Measurements from ENCODE around the gene MAP3K1. TPM values are rescaled to one million over a fixed set of nuclear protein-coding genes. Genes with fewer than 3 reads are reported as not detected.

MAP3K1 gene
- total RNA-seq, 4 donors from 2014 or later = 63.7 to 92.8 (median 68.9) TPM

DNA sequence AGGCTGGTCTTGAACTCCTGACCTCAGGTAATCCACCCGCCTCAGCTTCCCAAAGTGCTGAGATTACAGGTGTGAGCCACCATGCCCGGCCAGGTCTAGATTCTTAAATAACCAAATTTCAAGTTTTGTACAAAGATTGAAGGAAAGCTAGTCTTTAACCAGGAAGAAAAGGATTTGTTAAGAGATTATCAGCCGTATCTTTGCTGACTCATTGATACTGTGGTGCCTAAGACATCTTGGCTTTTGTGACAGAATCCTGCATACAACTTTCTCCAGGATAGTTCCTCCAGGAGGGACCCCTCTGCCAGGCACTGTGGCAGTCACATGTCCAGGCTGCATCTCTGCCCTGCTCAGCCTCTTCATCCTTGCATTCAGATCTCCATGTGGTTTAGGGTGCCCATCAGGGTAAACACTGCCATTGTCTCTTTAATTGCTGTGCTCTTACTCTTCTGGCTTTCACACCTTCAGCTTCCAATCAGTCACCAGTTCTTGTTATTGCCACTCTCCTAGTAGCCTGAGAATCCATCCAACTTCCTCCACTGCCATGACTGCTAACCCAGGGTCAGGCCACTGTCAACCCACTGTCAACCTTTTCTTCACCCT lies 10.0 kb downstream of the MAP3K1 start:
- TF ChIP-seq, protein P1, sequence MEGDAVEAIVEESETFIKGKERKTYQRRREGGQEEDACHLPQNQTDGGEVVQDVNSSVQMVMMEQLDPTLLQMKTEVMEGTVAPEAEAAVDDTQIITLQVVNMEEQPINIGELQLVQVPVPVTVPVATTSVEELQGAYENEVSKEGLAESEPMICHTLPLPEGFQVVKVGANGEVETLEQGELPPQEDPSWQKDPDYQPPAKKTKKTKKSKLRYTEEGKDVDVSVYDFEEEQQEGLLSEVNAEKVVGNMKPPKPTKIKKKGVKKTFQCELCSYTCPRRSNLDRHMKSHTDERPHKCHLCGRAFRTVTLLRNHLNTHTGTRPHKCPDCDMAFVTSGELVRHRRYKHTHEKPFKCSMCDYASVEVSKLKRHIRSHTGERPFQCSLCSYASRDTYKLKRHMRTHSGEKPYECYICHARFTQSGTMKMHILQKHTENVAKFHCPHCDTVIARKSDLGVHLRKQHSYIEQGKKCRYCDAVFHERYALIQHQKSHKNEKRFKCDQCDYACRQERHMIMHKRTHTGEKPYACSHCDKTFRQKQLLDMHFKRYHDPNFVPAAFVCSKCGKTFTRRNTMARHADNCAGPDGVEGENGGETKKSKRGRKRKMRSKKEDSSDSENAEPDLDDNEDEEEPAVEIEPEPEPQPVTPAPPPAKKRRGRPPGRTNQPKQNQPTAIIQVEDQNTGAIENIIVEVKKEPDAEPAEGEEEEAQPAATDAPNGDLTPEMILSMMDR (IDR thresholded peaks at IDR 0.05) = no peak
- TF ChIP-seq POLR2A (IDR thresholded peaks at IDR 0.05) = no peak
- intact Hi-C loops (cut with DNase I; ENCODE audit: low total_unique reads) = no loop called here
- 80 to 84% methylated on average over 3 of the region's 3 CpGs for WGBS, 2 donors
- no peak for DNase-seq (ENCODE audit: low spot score in 2 of 2)
- no peak overlapping the region for H3K4me3 ChIP-seq (ENCODE audit: low read depth, poor library complexity, severe bottlenecking)

DNA sequence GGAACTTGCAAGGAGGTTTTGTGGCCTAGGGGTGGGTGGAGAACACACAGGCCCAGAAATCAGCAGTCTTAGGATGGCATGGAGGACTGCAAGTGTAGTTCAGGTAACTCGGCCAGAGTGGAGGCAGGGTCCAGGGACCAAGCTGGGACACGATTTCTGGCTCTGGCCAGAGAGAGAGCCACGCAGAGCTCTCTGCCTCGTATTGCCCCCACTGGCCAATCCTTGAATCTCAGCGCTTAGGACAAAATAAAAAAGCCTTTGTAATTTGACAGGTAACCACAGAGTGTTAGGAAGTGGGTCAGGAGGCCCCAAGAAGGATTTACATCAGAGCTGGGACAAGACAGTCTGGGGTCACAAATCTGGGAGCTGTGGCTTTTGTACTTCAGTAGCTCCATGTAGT lies 11.7 kb downstream of the MAP3K1 start:
- intact Hi-C loops (cut with DNase I; ENCODE audit: low total_unique reads) = no loop called here
- H3K4me3 ChIP-seq (ENCODE audit: low read depth, poor library complexity, severe bottlenecking) = no peak overlapping the region
- 52 to 56% methylated on average over 5 of the region's 5 CpGs for WGBS, 2 donors
- no peak for DNase-seq (ENCODE audit: low spot score in 2 of 2)
- no peak for TF ChIP-seq POLR2A (IDR thresholded peaks at IDR 0.05)
- TF ChIP-seq, protein P1 (IDR thresholded peaks at IDR 0.05) = no peak

DNA sequence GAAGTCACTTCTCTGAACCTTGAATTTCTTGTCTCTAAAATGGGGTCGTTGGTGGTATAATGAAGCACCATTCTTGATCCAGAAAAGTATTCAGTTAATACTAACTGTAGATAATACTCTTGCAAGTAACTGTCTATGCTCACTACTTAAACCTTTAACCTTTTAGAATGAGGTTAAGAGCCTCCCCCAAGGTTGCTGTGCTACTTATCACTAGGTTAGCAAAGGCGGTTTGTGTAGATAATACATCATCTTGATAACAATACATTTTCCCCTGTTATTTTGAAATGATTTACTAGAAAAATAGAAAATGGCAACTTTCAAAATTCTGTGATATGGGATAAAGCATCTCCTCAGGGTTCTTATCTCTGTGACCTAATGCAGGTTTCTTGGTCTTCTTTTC lies 12.6 kb downstream of the MAP3K1 start:
- 86 to 87% methylated on average over 2 of the region's 2 CpGs for WGBS, 2 donors
- intact Hi-C loops (cut with DNase I; ENCODE audit: low total_unique reads) = no loop called here
- TF ChIP-seq, protein P1 (IDR thresholded peaks at IDR 0.05) = no peak
- no peak for TF ChIP-seq POLR2A (IDR thresholded peaks at IDR 0.05)
- no peak overlapping the region for H3K4me3 ChIP-seq (ENCODE audit: low read depth, poor library complexity, severe bottlenecking)
- no peak for DNase-seq (ENCODE audit: low spot score in 2 of 2)

DNA sequence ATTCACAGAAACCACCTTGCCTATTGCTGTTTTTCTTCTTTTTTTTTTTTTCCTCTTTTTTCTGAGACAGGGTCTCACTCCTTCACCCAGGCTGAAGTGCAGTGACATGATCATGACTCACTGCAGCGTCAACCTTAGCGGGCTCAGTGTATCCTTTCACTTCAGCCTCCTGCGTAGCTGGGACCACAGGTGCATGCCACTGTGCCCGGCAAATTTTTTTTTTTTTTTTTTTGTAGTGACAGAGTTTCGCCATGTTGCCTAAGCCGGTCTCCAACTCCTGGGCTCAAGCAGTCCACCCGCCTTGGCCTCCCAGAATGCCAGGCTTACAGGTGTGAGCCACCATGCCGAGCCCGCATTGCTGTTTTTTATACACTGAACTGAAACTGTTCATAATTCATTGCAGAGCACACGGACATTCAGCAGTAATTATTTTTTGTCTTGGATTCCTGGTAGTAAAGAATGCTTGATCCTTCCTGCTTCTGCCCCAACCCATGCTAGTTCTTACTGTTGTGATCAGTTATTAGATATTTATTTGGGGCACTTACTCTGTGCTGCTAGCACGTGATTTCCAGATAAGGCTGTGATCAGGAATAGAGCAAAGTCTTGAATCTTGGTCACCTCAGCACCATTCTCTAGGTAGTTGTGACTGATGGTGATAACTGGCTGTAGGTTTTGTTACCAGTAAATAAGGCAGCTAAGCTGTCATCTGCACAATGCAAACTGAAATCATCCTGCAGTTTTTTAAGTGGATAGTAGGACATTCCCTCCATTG lies 14.0 kb downstream of the MAP3K1 start:
- DNase-seq (ENCODE audit: low spot score in 2 of 2) = no peak
- intact Hi-C loops (cut with DNase I; ENCODE audit: low total_unique reads) = no loop called here
- TF ChIP-seq POLR2A (IDR thresholded peaks at IDR 0.05) = no peak
- TF ChIP-seq, protein P1 (IDR thresholded peaks at IDR 0.05) = no peak
- no peak overlapping the region for H3K4me3 ChIP-seq (ENCODE audit: low read depth, poor library complexity, severe bottlenecking)
- 66 to 72% methylated on average over 11 of the region's 11 CpGs for WGBS, 2 donors

DNA sequence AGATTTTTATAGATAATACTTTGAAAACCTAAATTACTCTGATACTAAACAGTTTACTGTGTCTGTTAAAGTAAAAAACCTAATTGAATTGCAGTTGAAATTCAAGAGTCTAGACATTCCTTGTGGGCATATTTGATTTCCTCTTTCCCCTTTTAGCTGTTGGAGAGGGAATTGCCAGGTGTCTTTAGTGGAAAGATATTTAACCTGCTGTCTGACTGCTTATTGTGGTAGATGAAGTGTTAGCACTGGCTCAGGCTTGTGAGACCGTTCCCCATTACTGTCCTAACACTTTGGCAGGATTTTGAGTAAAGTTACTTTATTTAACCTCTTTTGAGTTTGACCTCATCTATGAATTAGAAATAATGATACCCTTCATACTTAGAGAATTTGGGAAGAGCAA lies 16.4 kb downstream of the MAP3K1 start:
- intact Hi-C loops (cut with DNase I; ENCODE audit: low total_unique reads) = no loop called here
- TF ChIP-seq, protein P1 (IDR thresholded peaks at IDR 0.05) = no peak
- TF ChIP-seq POLR2A (IDR thresholded peaks at IDR 0.05) = no peak
- no peak for DNase-seq (ENCODE audit: low spot score in 2 of 2)
- 21 to 48% methylated on average over 1 of the region's 1 CpG for WGBS, 2 donors
- no peak overlapping the region for H3K4me3 ChIP-seq (ENCODE audit: low read depth, poor library complexity, severe bottlenecking)
